ENCODE results near the gene TMX3.

TMX3 gene

DNA sequence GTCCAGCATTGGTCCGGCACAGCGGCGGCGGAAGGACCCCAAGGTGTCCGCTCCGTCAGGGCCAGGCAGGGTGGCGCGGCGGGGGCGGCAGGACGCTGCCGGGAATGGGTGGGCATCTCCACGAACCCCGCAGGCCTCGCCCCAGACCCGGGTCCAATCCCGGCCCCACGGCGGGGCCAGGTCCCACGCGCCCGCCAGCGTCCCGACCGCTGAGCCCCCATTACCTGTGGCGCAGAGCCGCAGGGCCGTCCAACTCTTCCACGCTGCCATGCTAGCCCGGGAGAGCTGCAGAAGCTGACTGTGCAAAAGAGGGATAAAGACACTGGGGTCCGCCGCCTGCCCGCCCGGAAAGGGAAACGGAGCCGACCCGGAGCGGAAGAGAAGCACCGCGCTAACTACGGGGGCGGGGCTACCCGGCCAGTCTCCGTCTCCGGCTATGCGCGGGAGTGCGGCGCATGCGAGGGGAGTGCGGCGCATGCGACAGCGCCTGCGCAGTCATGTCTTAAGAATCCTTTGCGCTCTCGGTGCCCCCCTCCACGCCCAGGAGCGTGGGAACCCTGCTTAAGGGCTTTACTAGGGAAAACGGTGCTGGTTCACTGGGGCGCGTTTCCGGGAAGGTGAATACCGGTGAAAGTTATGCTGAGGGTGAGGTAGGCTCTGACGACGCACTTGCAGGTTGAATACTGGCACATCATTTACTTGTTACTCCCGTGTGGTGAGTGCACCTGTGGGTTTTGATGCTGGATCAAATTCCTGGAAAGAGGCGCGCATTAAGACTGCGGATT is at the start of gene TMX3:
TSS of gene TMX3 (minus strand) at position 397 of the 785 bp plus-strand sequence. CDS start at position 270, 127 bp downstream.
- DNase-seq (ENCODE audit: low read depth): peak; percentile 88

- no peak for DNase-seq (ENCODE audit: low read depth)
Measured at GRCh38 chr18:68764016-68764415, 49.1 kb upstream of the TMX3 start.

DNA sequence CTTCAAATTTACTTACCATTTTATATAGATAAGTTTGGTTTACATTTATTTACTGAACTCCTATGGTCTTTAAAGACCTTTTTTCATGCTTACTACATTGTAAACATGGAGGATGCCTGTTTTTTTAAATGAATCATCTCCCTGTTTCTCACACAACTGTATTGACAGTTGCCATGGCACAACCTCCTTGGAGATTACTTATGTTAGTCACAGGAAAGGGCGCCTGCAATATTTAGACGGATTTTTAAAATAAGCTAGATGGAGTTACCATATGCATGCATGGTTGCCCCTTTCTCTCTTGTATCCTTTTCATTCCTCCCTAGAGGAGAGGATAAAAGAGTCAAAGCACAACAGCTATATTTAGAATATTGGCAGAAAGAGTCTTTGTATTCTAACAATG is 48.2 kb upstream of the TMX3 start:
- DNase-seq (ENCODE audit: low read depth): no peak

DNA sequence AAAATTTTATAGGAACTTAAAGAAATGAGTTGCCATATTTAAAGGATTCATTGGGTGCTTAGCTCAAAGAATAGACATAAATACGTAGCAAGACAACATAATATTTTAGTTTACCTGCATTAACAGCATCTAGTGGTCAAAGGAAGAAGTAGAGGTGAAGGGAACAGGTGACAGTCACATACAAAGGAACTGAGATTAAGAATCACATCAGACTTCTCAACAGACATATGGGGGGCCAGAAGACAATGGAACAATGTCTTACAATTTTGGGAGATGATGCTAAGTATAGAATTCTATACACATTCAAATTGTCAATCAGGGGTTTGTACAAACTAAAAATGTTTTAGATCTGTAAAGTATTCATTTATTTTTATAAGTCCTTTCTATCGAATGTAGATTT is 44.4 kb upstream of the TMX3 start:
- DNase-seq (ENCODE audit: low read depth): no peak

DNA sequence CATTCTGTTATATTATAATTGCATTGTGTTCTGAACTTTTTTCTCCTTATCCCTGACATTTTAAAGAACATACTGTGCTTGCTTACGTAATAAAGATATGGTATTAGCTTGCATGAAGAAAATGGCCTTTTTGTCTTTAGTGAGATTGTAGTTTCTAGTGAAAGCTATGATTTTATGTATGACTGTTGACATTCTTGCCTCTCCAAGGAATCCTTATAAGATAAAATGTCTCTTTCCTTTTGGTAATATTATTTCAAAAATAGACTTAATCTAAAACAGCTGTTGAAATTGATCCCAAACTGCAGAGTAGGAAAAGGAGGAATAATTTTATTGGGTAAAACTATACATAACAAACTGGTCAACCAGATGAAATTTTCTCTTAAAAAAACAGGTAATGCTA is 42.2 kb upstream of the TMX3 start:
- DNase-seq (ENCODE audit: low read depth): no peak

DNA sequence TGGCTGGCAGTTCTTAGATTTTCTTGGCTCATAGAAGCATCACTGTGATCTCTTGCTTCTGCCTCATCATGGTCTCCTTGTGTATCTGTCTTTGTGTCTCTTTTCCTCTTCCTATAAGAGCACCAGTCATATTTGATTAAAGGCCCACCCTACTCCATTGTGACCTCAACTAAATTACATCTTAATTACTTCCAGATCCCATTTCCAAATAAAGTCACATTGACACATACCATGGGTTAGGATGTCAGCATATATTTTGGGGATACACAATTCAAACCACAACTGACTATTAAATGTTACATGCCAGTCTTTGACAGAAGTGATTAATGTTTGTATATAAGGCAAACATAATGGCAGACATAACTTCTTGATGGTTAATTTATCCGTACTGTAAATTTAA is 27.3 kb upstream of the TMX3 start:
- DNase-seq (ENCODE audit: low read depth): no peak

- DNase-seq (ENCODE audit: low read depth): no peak
Measured at GRCh38 chr18:68740966-68741365, 26.1 kb upstream of the TMX3 start.

- DNase-seq (ENCODE audit: low read depth): no peak
Measured at GRCh38 chr18:68739462-68739861, 24.6 kb upstream of the TMX3 start.

DNA sequence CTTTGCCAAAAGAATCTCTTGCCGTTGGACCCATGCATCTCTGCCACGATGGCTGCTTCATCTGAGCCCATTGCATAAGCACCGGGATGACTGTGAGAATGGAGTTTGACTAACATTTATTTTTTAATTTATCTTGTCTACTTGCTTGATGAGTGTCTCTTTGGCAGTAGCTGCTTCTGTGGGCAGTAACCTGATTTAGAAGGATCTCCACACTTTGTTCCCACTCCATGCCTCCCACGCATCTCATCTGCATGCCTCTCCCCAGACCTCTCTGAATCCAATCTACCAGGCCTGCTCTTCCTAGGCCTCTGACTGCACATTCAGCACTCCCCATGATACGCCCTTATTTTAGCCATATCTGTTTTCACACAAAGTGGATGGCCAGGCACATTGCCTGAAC is 23.7 kb upstream of the TMX3 start:
- DNase-seq (ENCODE audit: low read depth): no peak

- no peak for DNase-seq (ENCODE audit: low read depth)
Measured at GRCh38 chr18:68735483-68736343, 20.8 kb upstream of the TMX3 start.

GRCh38 chr18:68734308-68734707 is 19.4 kb upstream of the TMX3 start:
- DNase-seq (ENCODE audit: low read depth): no peak

DNA sequence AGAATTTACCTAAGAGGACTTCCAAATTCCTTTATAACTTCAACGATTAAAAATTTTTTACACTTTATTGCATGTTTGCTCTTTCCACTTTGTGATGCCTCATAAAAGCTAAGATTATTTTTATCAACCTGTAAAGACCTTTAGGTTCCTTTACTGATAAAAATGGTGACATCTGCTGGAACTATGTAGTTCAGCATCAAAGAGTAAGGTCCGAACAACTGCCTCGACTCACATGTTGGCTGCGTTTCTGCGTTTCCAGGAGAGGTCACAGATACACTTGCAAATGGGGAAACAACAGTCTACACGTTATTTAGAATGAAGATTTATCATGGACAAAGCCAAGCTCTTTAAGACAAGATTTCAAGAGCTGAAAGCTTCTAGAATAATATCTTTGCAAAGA is 18.8 kb upstream of the TMX3 start:
- no peak for DNase-seq (ENCODE audit: low read depth)

- no peak for DNase-seq (ENCODE audit: low read depth)
Measured at GRCh38 chr18:68728081-68728700, 13.3 kb upstream of the TMX3 start.

GRCh38 chr18:68727506-68727905 is 12.6 kb upstream of the TMX3 start:
- no peak for DNase-seq (ENCODE audit: low read depth)

- no peak for DNase-seq (ENCODE audit: low read depth)
Measured at GRCh38 chr18:68725346-68725745, 10.4 kb upstream of the TMX3 start.

GRCh38 chr18:68724021-68724420 is 9.1 kb upstream of the TMX3 start:
- no peak for DNase-seq (ENCODE audit: low read depth)

DNA sequence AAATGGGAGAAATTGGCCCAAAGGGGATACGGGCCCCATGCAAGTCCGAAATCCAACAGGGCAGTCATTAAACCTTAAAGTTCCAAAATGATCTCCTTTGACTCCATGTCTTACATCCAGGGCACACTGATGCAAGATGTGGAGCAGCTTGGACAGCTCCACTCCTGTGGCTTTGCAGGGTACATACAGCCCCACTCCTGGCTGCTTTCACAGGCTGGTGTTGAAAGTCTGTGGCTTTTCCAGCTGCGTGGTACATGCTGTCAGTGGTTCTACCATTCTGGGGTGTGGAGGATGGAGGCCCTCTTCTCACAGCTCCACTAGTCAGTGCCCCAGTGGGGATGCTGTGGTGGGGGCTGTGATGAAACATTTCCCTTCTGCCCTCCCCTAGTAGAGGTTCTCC is 8.6 kb upstream of the TMX3 start:
- DNase-seq (ENCODE audit: low read depth): no peak

DNA sequence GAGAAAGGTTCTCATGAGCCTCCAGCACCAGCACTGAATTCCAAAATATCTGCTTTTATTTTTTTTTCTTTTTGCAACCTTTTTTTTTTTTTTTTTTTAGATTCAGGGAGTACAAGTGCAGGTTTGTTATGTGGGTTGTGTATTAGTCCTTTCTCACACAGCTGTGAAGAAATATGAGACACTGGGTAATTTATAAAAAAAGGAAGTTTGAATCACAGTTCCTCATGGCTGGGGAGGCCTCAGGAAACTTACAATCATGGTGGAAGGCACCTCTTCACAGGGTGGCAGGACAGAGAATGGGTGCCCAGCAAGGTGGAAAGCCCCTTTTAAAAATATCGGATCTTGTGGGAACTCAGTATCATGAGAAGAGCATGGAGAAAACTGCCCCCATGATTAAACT is 7.9 kb upstream of the TMX3 start:
- no peak for DNase-seq (ENCODE audit: low read depth)

DNA sequence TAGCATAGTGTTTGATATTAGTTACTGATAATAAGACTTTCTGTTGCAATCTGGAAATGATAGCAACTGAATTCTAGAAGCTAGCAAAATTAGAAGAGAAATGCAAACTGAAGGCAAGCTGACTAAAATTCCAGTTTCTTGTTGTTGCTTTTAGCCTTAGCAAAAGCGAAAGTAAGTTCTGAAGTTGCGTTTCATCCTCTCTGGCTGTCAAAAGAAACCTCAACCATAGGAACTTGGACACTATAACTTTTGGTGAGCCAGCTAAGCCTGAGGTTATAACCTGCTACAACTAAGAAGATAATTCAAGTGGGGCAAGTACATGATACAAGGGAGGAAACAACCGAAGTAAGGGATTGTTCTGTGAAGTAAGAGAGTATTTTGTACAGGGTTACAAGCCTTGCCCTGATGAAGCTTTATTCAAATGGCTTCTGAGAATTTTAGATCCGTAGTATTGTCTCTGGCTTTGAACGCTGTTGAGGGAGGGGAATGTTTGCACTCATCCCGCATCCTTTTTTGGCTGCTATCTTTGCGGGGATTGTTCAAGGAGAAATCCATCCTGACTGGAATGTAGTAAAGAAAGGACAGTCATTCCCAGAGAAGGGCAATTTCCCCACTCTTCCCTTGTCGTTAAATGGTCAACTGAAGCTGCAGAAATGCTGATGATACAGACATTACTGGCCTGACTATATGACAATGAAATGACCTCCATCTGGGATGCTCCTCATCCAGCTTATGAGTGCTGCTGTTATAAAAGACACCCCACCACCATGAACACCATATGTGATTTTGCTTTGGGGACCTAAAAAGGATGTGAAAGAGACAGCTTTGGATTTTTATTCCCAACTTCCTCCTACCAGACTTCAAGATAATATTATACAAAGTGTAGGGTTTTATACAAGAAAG is 7.0 kb upstream of the TMX3 start:
- DNase-seq (ENCODE audit: low read depth): no peak

- DNase-seq (ENCODE audit: low read depth): no peak
Measured at GRCh38 chr18:68714366-68714711, 569 bp downstream of the TMX3 start.

- no peak for DNase-seq (ENCODE audit: low read depth)
Measured at GRCh38 chr18:68713796-68714195, 1.1 kb downstream of the TMX3 start.

DNA sequence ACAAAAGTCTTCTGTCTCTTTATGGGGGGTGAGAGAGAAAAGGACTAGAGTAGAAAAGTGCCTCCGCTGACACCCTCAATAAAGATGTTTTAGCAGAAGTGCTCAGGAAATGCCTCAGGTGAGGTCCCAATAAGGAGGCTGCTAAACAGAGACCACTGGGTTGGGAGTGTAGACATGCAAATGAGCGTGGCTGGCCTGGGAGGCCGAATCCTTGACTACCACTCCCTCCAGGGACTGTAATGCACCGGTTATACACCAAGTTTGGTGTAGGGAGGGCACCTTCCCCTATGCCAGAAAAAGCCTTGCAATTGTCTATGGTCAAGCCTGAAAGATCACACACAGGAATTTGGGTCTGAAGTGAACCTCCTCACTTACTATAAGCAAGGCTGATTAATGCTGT is 1.8 kb downstream of the TMX3 start:
- no peak for DNase-seq (ENCODE audit: low read depth)
